HG03039 (cell line): ENCODE measurements around the gene FIGNL2.
"Not testable (repeated sequence)": the region's sequence is repeated elsewhere in the genome, so short reads cannot be mapped to it uniquely, and the experiment has no call there.

Experiments used
- ATAC-seq: cut with Tn5 transposase; IDR thresholded peaks from one replicate; pipeline ENCODE4 v1.9.1; 2021; ENCODE audit warnings: mild to moderate bottlenecking, moderate library complexity; ENCODE audit not compliant: unreplicated experiment

The FIGNL2 gene

GRCh38 chr12:51848326-51848727 is at the start of gene FIGNL2:
TSS of gene FIGNL2 (minus strand) at chr12:51848718. CDS start at chr12:51822413, 26,305 bp downstream.
- no peak for ATAC-seq

- no peak for ATAC-seq
Measured at GRCh38 chr12:51897181-51897580, 48.7 kb upstream of the FIGNL2 start.

- no peak for ATAC-seq
Measured at GRCh38 chr12:51896236-51896635, 47.7 kb upstream of the FIGNL2 start.

GRCh38 chr12:51895378-51896135 is 47.0 kb upstream of the FIGNL2 start:
- no peak for ATAC-seq

GRCh38 chr12:51893786-51894185 is 45.3 kb upstream of the FIGNL2 start:
- no peak for ATAC-seq

- no peak for ATAC-seq
Measured at GRCh38 chr12:51891843-51892242, 43.3 kb upstream of the FIGNL2 start.

GRCh38 chr12:51890511-51891171 is 42.1 kb upstream of the FIGNL2 start:
- ATAC-seq = no peak

GRCh38 chr12:51890133-51890464 is 41.6 kb upstream of the FIGNL2 start:
- ATAC-seq = no peak

- no peak for ATAC-seq
Measured at GRCh38 chr12:51889216-51890132, 41.0 kb upstream of the FIGNL2 start.

- no peak for ATAC-seq
Measured at GRCh38 chr12:51888316-51889215, 40.0 kb upstream of the FIGNL2 start.

- ATAC-seq = no peak
Measured at GRCh38 chr12:51887476-51888315, 39.2 kb upstream of the FIGNL2 start, which contains the start of gene ANKRD33. TSS of gene ANKRD33 (plus strand) at chr12:51888103. CDS start at chr12:51888187, 84 bp downstream.

- no peak for ATAC-seq
Measured at GRCh38 chr12:51886021-51886710, 37.6 kb upstream of the FIGNL2 start.

GRCh38 chr12:51885294-51886020 is 36.9 kb upstream of the FIGNL2 start:
- not testable (repeated sequence) for ATAC-seq

- no peak for ATAC-seq
Measured at GRCh38 chr12:51884676-51885229, 36.2 kb upstream of the FIGNL2 start.

- no peak for ATAC-seq
Measured at GRCh38 chr12:51883998-51884675, 35.6 kb upstream of the FIGNL2 start.

GRCh38 chr12:51883295-51883694 is 34.8 kb upstream of the FIGNL2 start:
- ATAC-seq = no peak

GRCh38 chr12:51879102-51879501 is 30.6 kb upstream of the FIGNL2 start:
- ATAC-seq = no peak
